ENCODE data around the gene SCP2.

Gene SCP2

GRCh38 chr1:53023546-53023945, 96.5 kb downstream of the SCP2 start:
- ChIA-PET POLR2A (no interaction called here), CTCF (no interaction called here)
- no peak for TF ChIP-seq CTCF (IDR thresholded peaks at IDR 0.05; ENCODE audit: insufficient read depth, low read length, missing control alignments)
- H3K4me3 ChIP-seq (ENCODE audit: low read depth, low read length) = no peak overlapping the region
- DNase-seq (ENCODE audit: low read depth, low spot score) = no peak

- CTCF ChIA-PET = no interaction called here
- POLR2A ChIA-PET = no interaction called here
- no peak overlapping the region for H3K4me3 ChIP-seq (ENCODE audit: low read depth, low read length)
- no peak for DNase-seq (ENCODE audit: low read depth, low spot score)
- no peak for TF ChIP-seq CTCF (IDR thresholded peaks at IDR 0.05; ENCODE audit: insufficient read depth, low read length, missing control alignments)
Measured at GRCh38 chr1:53024117-53024516, 97.0 kb downstream of the SCP2 start.

GRCh38 chr1:53025034-53025768, 98.1 kb downstream of the SCP2 start:
- no peak for DNase-seq (ENCODE audit: low read depth, low spot score)

GRCh38 chr1:53025769-53026112, 98.7 kb downstream of the SCP2 start:
- no peak for TF ChIP-seq CTCF (IDR thresholded peaks at IDR 0.05; ENCODE audit: insufficient read depth, low read length, missing control alignments)
- DNase-seq (ENCODE audit: low read depth, low spot score) = no peak
- POLR2A ChIA-PET = interaction anchor here (1.4 kb wide), 1 partner anchor 11 kb away, joined by 3 read pairs; no protein-coding TSS in a partner anchor
- H3K4me3 ChIP-seq (ENCODE audit: low read depth, low read length) = no peak overlapping the region
- CTCF ChIA-PET = interaction anchor here (0.6 to 1.4 kb wide), 2 partner anchors 160 to 214 kb away, joined by 3 to 5 read pairs; no protein-coding TSS in a partner anchor

More at GRCh38 chr1:53025034-53025768, 98.1 kb downstream of the SCP2 start:
- ChIA-PET POLR2A (interaction anchor here (1.4 kb wide), 1 partner anchor 11 kb away, joined by 3 read pairs; no protein-coding TSS in a partner anchor), CTCF (interaction anchor here (0.6 to 1.4 kb wide), 2 partner anchors 161 to 213 kb away, joined by 3 to 5 read pairs; no protein-coding TSS in a partner anchor)
- no peak overlapping the region for H3K4me3 ChIP-seq (ENCODE audit: low read depth, low read length)
- TF ChIP-seq CTCF (IDR thresholded peaks at IDR 0.05; ENCODE audit: insufficient read depth, low read length, missing control alignments) = no peak

GRCh38 chr1:53026254-53026653, 99.2 kb downstream of the SCP2 start:
- POLR2A ChIA-PET = no interaction called here
- CTCF ChIA-PET = interaction anchor here (1.4 kb wide), 2 partner anchors 159 to 160 kb away, joined by 3 to 5 read pairs; no protein-coding TSS in a partner anchor

More at GRCh38 chr1:53026254-53026653, 99.2 kb downstream of the SCP2 start:
- no peak for TF ChIP-seq CTCF (IDR thresholded peaks at IDR 0.05; ENCODE audit: insufficient read depth, low read length, missing control alignments)
- DNase-seq (ENCODE audit: low read depth, low spot score) = no peak
- H3K4me3 ChIP-seq (ENCODE audit: low read depth, low read length) = no peak overlapping the region

Measured in AG04449 (cell line).